ENCODE data around the gene C2CD2L. TPM values are rescaled to one million over a fixed set of nuclear protein-coding genes. Genes with fewer than 3 reads are reported as not detected.

The C2CD2L gene
- total RNA-seq, 1 experiment from 2014 or later: 14.7 TPM

DNA sequence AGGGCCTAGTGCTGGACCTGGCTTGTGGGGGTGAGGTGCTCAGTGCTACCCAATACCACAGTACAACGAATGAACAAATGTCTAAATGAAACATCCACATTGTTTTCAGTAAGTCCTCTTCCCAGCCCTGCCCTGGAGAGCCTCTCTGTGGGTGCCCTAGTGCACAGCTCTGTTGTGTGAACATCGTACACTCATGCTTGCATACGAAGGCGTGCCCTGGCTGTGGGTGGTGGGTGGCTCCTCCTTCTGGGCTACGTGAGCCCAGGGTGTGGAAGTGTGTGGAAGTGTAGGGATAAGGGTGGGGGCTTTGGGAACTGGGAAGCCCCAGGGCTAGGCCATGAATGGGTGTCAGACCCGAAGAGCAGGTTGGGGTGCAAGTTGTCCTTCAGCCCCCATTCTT lies 60.8 kb downstream of the C2CD2L start:
- Histone ChIP-seq H3K4me3 (ENCODE audit: low read depth, low read length) (no peak overlapping the region), H3K4me1 (peaks cover 4% of the 10 kb centered on the region; the same call in 1 of the 2 replicates), H3K27me3 (replicated peaks; ENCODE audit: control insufficient read depth, insufficient read depth, low read length) (no peaks in the 10 kb centered on the region), H3K9me3 (no peaks in the 10 kb centered on the region), H3K36me3 (ENCODE audit: control insufficient read depth, insufficient read depth, low read length) (no peaks in the 10 kb centered on the region)
- no peaks in the 10 kb centered on the region for H3K36me3 Mint-ChIP-seq (ENCODE audit: insufficient read depth, unreplicated experiment)
- BruUV-seq (replicated peaks): no TSS peak
- H3K9me3 Mint-ChIP-seq (ENCODE audit: unreplicated experiment): no peaks in the 10 kb centered on the region
- H3K27ac Mint-ChIP-seq (ENCODE audit: unreplicated experiment): no peak overlapping the region
- intact Hi-C loops (cut with micrococcal nuclease; ENCODE audit: unreplicated experiment): loop anchor here (1.0 kb wide), 1 partner anchor 29 kb away; no protein-coding TSS in a partner anchor
- no peaks in the 10 kb centered on the region for H3K4me1 Mint-ChIP-seq (ENCODE audit: low read depth, unreplicated experiment)
- ChIA-PET POLR2A (no interaction called here), CTCF (interaction anchor here (2.0 kb wide), 1 partner anchor 66 kb away, joined by 9 read pairs; the partner anchor contains the start of gene DPAGT1)
- H3K27me3 Mint-ChIP-seq (ENCODE audit: insufficient read depth, unreplicated experiment): no peaks in the 10 kb centered on the region
- no peak for DNase-seq
- H3K4me3 Mint-ChIP-seq (ENCODE audit: unreplicated experiment): peak overlapping the region; percentile 39
- TF ChIP-seq, protein P1, sequence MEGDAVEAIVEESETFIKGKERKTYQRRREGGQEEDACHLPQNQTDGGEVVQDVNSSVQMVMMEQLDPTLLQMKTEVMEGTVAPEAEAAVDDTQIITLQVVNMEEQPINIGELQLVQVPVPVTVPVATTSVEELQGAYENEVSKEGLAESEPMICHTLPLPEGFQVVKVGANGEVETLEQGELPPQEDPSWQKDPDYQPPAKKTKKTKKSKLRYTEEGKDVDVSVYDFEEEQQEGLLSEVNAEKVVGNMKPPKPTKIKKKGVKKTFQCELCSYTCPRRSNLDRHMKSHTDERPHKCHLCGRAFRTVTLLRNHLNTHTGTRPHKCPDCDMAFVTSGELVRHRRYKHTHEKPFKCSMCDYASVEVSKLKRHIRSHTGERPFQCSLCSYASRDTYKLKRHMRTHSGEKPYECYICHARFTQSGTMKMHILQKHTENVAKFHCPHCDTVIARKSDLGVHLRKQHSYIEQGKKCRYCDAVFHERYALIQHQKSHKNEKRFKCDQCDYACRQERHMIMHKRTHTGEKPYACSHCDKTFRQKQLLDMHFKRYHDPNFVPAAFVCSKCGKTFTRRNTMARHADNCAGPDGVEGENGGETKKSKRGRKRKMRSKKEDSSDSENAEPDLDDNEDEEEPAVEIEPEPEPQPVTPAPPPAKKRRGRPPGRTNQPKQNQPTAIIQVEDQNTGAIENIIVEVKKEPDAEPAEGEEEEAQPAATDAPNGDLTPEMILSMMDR (IDR thresholded peaks at IDR 0.05; ENCODE audit: insufficient read depth in 1 of 2, low read depth in 1 of 2, low read length in 1 of 2, severe bottlenecking in 1 of 2, unreplicated experiment in 1 of 2): no peak

Other genes starting within 250 kb of the C2CD2L start
- not detected in 2 replicates for gene CXCR5, start 223.5 kb upstream of the C2CD2L start, total RNA-seq (2022)
- 186 and 203 TPM in 2 replicates for gene BCL9L, start 181.4 kb upstream of the C2CD2L start, total RNA-seq (2022)
- gene UPK2, start 151.0 kb upstream of the C2CD2L start, total RNA-seq (2022): 1.8 and 3.5 TPM in 2 replicates
- gene FOXR1, start 135.6 kb upstream of the C2CD2L start, total RNA-seq (2022): not detected in 2 replicates
- gene CENATAC, start 109.2 kb upstream of the C2CD2L start, total RNA-seq (2022): 185 and 194 TPM in 2 replicates
- 1,811 and 1,967 TPM in 2 replicates for gene RPS25, start 89.0 kb upstream of the C2CD2L start, total RNA-seq (2022)
- 118 and 126 TPM in 2 replicates for gene TRAPPC4, start 88.6 kb upstream of the C2CD2L start, total RNA-seq (2022)
- 97.8 and 108 TPM in 2 replicates for gene SLC37A4, start 76.5 kb upstream of the C2CD2L start, total RNA-seq (2022)
- gene HYOU1, start 50.1 kb upstream of the C2CD2L start, total RNA-seq (2022): 306 and 366 TPM in 2 replicates
- 43.2 and 47.7 TPM in 2 replicates for gene VPS11, start 39.5 kb upstream of the C2CD2L start, total RNA-seq (2022)
- gene HMBS, start 22.5 kb upstream of the C2CD2L start, total RNA-seq (2022): 94.9 and 95.7 TPM in 2 replicates
- 117 and 119 TPM in 2 replicates for gene DPAGT1, start 5.5 kb upstream of the C2CD2L start, total RNA-seq (2022)
- 61.6 and 65.2 TPM in 2 replicates for gene HINFP, start 14.2 kb downstream of the C2CD2L start, total RNA-seq (2022)
- 0.18 TPM in 1 of 2 replicates, not detected in the other for gene ABCG4, start 41.7 kb downstream of the C2CD2L start, total RNA-seq (2022)
- 7.2 and 8.0 TPM in 2 replicates for gene NLRX1, start 61.4 kb downstream of the C2CD2L start, total RNA-seq (2022)
- gene NHERF4, start 78.1 kb downstream of the C2CD2L start, total RNA-seq (2022): 9.6 and 10.0 TPM in 2 replicates
- 52.7 and 53.5 TPM in 2 replicates for gene CBL, start 99.0 kb downstream of the C2CD2L start, total RNA-seq (2022)
- 8.3 and 9.8 TPM in 2 replicates for gene MCAM, start 209.8 kb downstream of the C2CD2L start, total RNA-seq (2022)
- 85.8 and 92.7 TPM in 2 replicates for gene RNF26, start 227.2 kb downstream of the C2CD2L start, total RNA-seq (2022)
- 0.56 and 1.2 TPM in 2 replicates for gene C1QTNF5, start 233.5 kb downstream of the C2CD2L start, total RNA-seq (2022)
- gene MFRP, start 239.4 kb downstream of the C2CD2L start, total RNA-seq (2022): not detected in 2 replicates